DMS53 treated with DMSO at 0.1 percent for 48 hours (cell line): Measurements from ENCODE around the gene PPP1R8.
A peak's percentile ranks its signal among the peaks of the same experiment; 100 is the strongest.
"Not testable (repeated sequence)": the region's sequence is repeated elsewhere in the genome, so short reads cannot be mapped to it uniquely, and the experiment has no call there.

Experiments used
- DNase-seq: peaks from one replicate; lab custom pipeline; 2025; ENCODE audit not compliant: unreplicated experiment; lab: John Stamatoyannopoulos, UW

PPP1R8 gene

GRCh38 chr1:27831568-27832410 is 1.2 kb downstream of the PPP1R8 start:
- DNase-seq: no peak

- DNase-seq: no peak
Observed at GRCh38 chr1:27832762-27833161, 2.2 kb downstream of the PPP1R8 start.

GRCh38 chr1:27833470-27833869 is 2.9 kb downstream of the PPP1R8 start:
- no peak for DNase-seq

- no peak for DNase-seq
Observed at GRCh38 chr1:27835046-27835445, 4.5 kb downstream of the PPP1R8 start.

- DNase-seq: no peak
Observed at GRCh38 chr1:27835501-27835900, 4.9 kb downstream of the PPP1R8 start.

DNA sequence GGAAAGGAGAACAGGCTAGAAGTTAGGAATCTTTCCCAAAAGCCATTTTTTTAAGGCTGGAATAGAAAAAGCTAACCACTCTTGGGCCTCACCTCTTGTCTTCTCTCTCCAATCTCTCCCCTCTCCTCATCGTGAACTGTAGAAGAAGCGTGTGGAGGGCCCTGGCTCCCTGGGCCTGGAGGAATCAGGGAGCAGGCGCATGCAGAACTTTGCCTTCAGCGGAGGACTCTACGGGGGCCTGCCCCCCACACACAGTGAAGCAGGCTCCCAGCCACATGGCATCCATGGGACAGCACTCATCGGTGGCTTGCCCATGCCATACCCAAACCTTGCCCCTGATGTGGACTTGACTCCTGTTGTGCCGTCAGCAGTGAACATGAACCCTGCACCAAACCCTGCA is 19.4 kb downstream of the PPP1R8 start:
- no peak for DNase-seq

DNA sequence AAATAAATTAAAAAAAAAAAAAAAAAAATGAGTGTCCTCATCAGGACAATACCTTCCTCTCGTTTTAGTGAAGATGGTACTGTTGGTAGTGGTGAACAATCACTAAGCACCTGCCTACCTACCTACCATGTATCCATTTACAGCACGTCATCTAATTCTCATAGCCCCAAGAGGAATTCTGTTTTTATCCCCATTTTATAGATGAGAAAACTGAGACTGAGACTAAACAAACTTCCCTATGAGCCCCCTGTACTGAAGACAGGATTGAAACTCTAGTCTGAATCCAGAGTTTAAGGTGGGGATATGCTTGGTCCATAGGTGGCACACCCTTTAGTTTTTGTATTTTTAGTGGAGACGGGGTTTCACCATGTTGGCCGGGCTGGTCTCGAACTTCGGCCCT is 24.5 kb downstream of the PPP1R8 start:
- DNase-seq: no peak

DNA sequence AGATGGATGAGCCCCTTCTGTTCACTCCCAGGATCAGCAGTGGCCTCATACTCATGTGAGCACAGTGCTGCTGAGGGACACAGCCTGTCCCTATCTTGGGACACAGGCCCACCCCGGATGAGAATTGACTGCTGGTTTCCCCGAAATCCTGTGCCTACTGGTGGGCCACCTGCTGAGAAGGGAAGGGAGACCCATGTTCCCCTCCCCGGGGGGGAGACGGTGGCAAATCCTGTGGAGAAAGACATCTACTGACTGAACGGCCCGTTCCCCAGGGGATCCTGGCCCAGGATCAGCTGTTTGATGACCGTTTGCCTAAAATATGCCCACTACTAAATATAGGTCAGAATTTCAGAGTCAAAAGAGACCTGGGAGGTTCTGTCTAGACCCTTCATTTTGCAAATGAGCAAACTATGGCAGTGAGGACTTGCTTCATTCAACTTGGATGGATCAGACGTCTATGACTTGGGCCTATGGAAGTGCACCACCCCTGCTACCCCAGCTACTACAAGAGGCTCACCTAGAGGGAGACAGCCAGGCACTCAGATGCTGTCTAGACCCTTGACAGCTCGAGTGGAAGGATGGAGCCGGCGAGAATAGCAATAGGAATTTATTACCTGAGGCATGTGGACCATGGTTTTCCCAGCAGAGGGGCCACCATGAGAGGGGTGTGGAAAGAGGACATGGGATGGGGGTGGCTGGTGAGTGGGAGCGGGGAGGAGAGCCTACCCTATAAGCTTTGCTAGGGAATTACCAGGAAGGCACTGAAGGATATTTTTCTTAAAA is 26.2 kb downstream of the PPP1R8 start:
- no peak for DNase-seq

- DNase-seq: not testable (repeated sequence)
Observed at GRCh38 chr1:27857552-27857951, 27.0 kb downstream of the PPP1R8 start.

- peak; percentile 64 for DNase-seq
Observed at GRCh38 chr1:27858072-27858948, 27.7 kb downstream of the PPP1R8 start.

GRCh38 chr1:27858949-27859576 is 28.5 kb downstream of the PPP1R8 start:
- DNase-seq: no peak

DNA sequence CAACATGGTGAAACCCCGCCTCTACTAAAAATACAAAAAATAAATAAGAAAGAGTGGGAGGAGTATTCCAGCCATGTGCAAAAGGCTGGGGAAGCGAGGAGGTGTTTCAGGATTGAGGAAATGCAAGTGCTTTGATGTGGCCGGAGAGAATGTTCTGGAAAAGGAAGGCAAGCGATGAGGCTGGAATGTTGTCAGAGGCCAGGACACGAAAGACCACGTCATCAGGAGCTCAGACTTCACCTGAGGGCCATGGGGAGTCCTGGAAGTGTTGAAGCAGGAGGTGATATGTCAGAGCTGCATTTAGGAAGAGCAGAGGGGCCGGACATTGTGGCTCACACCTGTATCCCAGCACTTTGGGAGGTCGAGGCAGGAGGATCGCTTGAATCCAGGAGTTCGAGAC is 30.9 kb downstream of the PPP1R8 start:
- DNase-seq: no peak

- no peak for DNase-seq
Observed at GRCh38 chr1:27862004-27862403, 31.4 kb downstream of the PPP1R8 start.

- DNase-seq: no peak
Observed at GRCh38 chr1:27862671-27863537, 32.3 kb downstream of the PPP1R8 start.

DNA sequence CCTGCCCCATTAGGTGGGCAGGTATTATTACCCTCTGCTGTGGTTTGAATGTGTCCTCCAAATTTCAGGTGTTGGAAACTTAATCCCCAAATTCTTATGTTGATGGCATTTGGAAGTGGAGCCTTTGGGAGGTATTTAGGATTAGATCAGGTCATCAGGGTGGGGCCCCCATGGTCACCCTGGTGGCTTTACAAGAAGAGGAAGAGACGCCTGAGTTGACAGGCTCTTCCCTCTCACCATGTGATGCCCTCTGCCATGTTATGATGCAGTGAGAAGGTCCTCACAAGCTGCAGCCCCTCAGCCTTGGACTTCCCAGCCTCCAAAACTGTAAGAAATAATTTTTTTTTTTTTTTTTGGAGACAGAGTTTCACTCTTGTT is 32.9 kb downstream of the PPP1R8 start:
- no peak for DNase-seq

DNA sequence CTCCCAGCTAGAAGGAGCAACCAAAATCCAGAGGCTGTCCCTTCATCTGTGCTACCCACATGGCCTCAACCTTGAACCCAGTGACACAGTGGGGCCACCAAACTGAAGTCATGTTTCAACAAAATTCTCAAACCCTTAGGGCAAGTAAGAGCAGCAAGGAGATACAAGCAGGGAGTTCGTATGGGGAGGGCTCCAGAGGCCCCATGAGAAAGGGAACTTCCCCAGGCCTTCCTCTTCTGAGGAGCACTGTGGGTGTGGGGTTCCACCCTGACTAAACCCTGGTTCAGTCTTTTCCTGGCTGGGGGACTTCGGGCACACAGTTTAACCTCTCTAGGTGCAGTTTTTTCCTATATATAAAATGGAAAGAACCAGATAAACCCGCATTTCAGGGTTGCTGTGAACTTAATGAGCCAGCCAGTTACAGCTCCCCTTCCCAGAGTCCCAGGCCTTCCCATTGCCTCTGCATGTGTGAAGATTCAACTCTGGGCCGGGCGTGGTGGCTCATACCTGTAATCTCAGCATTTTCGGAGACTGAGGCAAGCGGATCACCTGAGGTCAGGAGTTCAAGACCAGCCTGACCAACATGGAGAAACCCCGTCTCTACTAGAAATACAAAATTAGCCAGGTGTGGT is 33.8 kb downstream of the PPP1R8 start:
- no peak for DNase-seq

GRCh38 chr1:27865821-27866220 is 35.2 kb downstream of the PPP1R8 start:
- no peak for DNase-seq

GRCh38 chr1:27868556-27868931 is 38.0 kb downstream of the PPP1R8 start:
- DNase-seq: no peak

GRCh38 chr1:27868932-27869718 is 38.5 kb downstream of the PPP1R8 start:
- no peak for DNase-seq
